ENCODE data around the gene EML1. TPM values are rescaled to one million over a fixed set of nuclear protein-coding genes. Genes with fewer than 3 reads are reported as not detected.

Gene EML1
- total RNA-seq, 3 donors from 2014 or later = 0.86 to 2.4 (median 1.3) TPM

DNA sequence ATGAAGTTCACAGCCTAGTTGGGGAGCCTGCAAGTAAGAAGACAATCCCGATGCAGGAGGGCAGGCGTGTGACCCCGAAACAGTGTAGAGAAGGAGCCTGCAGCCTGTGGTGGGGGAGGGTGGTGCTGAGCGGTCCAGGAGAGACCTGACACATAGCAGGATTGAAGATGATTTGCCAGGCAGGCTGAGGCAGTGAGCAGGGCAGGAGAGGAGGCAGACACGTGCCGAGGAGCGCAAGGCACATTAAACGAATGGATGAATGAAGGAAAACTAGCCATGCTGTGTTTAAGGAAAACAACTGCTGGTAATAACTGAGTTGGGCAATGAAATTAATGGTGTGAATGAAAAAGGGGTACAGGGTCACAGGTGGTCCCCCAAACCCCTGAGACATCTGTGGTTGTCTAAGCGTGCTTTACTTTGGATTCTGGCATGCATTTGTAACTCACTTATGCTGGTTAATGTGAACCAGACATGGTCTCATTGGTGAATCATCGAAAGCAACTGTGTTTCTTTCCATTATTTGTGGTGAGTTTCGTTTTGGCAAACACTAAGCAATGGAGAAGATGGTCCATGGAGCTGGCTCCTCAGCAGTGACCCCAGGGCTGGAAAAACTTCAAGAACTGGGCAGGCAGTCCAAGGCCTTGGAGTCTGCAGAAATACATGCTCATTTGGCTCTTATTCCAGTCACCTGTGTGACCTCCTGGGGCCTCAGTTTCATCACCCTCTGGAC, 175.1 kb downstream of the EML1 start:
- Mint-ChIP-seq H3K27me3 (ENCODE audit: low read depth) (peaks cover 32% of the 10 kb centered on the region), H3K4me3 (no peak overlapping the region), H3K9me3 (no peaks in the 10 kb centered on the region), H3K4me1 (ENCODE audit: low read depth) (peaks cover 10% of the 10 kb centered on the region), H3K36me3 (ENCODE audit: insufficient read depth) (no peaks in the 10 kb centered on the region)
- DNase-seq (no peak), ATAC-seq (no peak)

DNA sequence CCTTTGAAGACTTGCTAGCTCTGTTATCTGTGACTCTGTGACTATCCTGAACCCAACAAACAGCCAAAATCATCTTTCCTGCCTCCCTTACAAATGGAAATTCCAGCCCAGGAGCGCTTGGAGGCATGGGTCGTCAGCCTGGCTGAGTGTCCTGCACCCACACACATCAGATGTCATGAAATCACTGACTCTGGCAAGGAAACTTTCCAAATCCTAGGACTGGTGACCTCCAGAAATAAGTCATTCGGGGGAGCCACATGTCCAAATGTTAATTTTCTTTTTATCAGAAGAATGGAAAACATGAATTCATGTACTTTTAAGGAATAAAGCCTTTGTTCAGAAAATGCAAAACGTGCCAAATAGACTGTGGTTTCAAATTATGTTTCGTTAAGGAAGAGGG, 175.7 kb downstream of the EML1 start:
- ATAC-seq (no peak), DNase-seq (no peak)
- no peak overlapping the region for H3K4me3 Mint-ChIP-seq
- no peaks in the 10 kb centered on the region for H3K36me3 Mint-ChIP-seq (ENCODE audit: insufficient read depth)
- H3K27me3 Mint-ChIP-seq (ENCODE audit: low read depth) = peaks cover 29% of the 10 kb centered on the region
- no peaks in the 10 kb centered on the region for H3K9me3 Mint-ChIP-seq
- H3K4me1 Mint-ChIP-seq (ENCODE audit: low read depth) = peaks cover 10% of the 10 kb centered on the region

DNA sequence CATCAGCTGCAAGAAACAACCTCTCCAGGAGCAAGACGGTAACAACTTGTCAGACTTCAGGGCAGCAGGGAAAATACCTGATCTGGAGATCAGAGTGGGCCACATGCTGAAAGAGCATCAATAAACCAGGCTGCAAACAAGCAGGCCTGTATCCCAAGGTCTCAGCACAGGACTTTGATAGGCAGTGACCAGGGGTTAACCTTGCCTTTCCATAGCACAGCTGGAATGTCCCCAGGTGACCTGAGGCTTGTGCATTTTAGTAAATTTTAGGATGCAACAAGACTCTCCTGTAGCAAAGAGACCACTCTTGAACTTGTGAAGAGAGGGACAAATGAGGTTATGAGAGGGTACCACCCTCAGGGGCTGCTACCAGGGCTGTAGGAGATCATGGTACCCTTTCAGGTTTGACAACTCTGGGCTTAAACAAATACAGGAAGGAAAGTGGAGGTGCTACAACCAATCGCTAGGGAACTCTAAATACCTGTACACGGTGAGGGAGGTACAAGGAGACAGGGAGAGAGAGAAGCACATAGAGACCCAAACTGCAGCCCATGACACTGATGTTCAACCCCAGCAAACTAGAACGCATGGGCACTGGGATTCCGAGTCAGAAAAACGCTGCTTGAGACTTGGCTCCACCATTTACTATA, 176.6 kb downstream of the EML1 start:
- peak overlapping the region; percentile 70 for H3K4me3 Mint-ChIP-seq
- DNase-seq (no peak), ATAC-seq (no peak)
- H3K9me3 Mint-ChIP-seq = no peaks in the 10 kb centered on the region
- H3K4me1 Mint-ChIP-seq (ENCODE audit: low read depth) = peaks cover 10% of the 10 kb centered on the region
- no peaks in the 10 kb centered on the region for H3K36me3 Mint-ChIP-seq (ENCODE audit: insufficient read depth)
- H3K27me3 Mint-ChIP-seq (ENCODE audit: low read depth) = peaks cover 26% of the 10 kb centered on the region

DNA sequence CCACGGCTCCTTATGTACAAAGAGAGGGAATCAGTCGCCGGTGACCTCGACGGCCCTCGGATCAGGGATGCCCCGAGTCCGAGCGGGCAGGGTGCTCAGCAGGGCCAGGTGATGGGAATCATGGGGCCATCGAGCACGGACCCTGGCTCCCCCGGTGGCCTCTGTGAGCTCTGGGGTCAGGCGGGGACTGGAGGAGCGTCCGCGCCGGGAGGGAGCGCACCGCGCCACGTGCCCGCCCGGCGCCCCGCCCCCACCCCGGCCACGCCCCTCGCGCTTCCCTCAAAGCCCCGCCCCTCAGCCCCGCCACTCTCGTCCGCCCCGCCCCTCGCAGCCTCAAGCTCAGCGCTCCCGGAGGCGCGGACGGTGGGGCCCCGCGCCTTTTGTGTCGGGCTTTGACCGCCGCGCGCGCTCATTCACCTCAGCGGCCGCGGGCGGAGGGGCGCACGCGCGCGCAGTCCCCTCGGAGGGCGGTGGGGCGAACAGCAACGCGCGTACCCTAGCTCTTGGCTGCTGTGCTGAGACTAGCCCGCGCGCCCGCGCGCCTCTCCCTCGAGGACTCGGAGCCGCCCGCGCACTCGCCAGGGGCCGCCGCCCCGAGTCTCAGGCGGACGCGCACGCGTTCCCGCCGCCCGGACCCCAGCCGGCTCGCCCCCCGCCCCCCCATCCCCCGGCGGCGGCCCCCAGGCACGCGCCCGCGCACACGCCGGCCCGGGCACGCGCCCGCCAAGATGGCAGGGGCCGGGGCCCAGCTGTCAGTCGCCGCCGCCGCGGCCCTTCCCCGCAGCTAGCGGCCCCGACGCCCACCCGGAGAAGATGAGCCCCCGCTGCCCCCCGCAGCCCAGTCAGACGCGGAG, 178.1 kb downstream of the EML1 start:
- Mint-ChIP-seq H3K4me3 (peak overlapping the region; percentile 70), H3K9me3 (no peaks in the 10 kb centered on the region)

DNA sequence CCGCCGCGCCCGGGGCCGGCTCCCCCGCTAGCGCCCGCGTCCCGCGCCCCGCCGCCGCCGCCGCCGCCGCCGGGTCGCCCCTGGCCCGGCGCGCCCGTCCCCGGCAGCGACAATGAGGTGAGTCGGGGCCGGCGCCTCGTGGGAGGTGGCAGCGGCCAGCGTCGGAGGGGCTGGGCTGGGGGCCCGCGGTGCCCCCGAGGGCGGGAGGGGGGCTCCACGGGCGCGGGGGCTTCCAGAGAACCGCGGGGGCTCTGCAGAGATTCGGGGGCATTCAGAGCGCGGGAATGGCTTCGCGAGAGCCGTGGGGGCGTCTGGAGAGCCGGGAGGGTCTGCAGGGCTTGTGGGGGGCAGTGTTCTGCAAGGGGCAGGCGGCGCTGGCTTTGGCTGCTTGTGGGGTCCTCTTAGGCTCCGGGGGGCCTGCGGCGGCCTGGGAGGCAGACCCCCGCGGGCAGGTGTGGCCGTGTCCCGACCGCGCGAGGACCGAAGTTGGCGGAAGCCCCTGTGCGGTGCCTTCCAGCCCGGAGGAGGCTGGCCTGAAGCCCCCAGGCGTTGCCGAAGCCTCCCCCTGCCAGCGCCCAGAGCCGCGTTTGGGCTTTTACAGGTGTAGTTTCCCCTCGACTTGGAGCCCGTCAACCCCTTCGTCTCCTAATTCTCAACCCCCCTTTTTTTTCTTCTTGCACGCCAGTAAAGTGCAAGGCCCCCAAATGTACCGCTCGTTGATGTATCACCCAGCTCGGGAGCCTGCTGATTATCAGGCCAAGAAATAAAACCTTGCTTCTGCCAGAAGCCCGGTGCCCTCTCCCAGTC, 178.9 kb downstream of the EML1 start:
- peak overlapping the region; percentile 92 for H3K4me3 Mint-ChIP-seq
- peaks cover 14% of the 10 kb centered on the region for H3K27me3 Mint-ChIP-seq (ENCODE audit: low read depth)
- no peaks in the 10 kb centered on the region for H3K9me3 Mint-ChIP-seq
- peaks cover 10% of the 10 kb centered on the region for H3K4me1 Mint-ChIP-seq (ENCODE audit: low read depth)
- DNase-seq (no peak), ATAC-seq (peak; percentile 54 to 55)
- no peaks in the 10 kb centered on the region for H3K36me3 Mint-ChIP-seq (ENCODE audit: insufficient read depth)

More for the DNA sequence above, 178.1 kb downstream of the EML1 start:
- ATAC-seq = peak; percentile 82 to 88
- H3K4me1 Mint-ChIP-seq (ENCODE audit: low read depth) = peaks cover 10% of the 10 kb centered on the region
- H3K36me3 Mint-ChIP-seq (ENCODE audit: insufficient read depth) = no peaks in the 10 kb centered on the region
- peaks cover 17% of the 10 kb centered on the region for H3K27me3 Mint-ChIP-seq (ENCODE audit: low read depth)
- DNase-seq = peak; percentile 80

DNA sequence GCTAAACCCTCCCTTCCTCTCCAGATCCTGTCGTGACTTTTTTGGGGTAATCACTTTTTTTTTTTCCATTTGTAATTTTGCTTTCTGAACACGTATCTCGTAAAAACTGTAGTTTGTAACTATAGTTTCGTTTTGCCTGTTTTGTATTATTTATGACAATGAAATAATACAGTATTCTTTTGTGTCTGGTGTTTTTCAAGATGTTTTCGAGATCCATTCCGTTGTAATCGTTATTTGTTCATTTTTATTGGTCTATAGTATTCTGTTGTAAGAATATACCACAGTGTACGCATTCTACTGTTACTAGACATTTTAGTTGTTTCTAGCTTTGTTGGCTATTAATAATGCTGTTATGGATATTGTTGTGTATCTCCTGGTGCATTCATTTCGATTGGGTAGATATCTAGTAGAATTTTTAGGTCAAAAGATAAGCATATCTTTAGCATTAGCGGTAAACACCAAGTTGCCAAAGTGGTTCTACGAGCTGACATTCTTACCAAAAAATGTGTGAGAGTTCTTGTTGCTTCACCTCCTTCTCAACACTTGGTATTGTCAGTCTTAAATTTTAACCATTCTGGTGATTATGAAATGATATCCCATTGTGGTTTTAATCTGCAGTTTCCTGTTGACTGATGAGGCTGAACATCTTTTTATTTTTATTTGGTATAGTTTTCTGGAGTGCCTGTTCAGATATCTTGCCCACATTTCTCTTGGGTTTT, 179.7 kb downstream of the EML1 start:
- no peak for ATAC-seq
- Mint-ChIP-seq H3K9me3 (no peaks in the 10 kb centered on the region), H3K4me3 (peak overlapping the region; percentile 92), H3K36me3 (ENCODE audit: insufficient read depth) (no peaks in the 10 kb centered on the region), H3K4me1 (ENCODE audit: low read depth) (peaks cover 10% of the 10 kb centered on the region), H3K27me3 (ENCODE audit: low read depth) (peaks cover 10% of the 10 kb centered on the region)
- DNase-seq = no peak

DNA sequence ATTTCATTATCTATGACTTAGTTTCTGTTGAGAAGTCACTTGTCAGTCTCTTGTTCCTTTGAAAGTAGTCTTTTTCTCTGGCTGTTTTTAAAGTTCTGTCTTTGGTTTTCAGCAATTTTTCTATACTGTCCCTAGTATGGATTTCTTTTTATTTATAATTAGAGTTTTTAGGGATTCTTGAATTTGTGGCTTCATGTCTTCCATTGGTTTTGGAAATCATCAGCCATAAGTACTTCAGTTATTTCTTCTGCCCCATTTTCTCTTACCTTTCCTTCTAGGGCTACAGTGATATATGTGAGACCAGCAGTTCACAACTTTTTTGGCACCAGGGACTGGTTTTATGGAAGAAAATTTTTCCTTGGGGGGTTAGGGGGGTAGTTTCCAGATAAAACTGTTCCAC, 182.0 kb downstream of the EML1 start:
- no peak overlapping the region for H3K4me3 Mint-ChIP-seq
- no peaks in the 10 kb centered on the region for H3K36me3 Mint-ChIP-seq (ENCODE audit: insufficient read depth)
- peaks cover 10% of the 10 kb centered on the region for H3K4me1 Mint-ChIP-seq (ENCODE audit: low read depth)
- no peaks in the 10 kb centered on the region for H3K27me3 Mint-ChIP-seq (ENCODE audit: low read depth)
- H3K9me3 Mint-ChIP-seq = no peaks in the 10 kb centered on the region
- DNase-seq (no peak), ATAC-seq (no peak)

DNA sequence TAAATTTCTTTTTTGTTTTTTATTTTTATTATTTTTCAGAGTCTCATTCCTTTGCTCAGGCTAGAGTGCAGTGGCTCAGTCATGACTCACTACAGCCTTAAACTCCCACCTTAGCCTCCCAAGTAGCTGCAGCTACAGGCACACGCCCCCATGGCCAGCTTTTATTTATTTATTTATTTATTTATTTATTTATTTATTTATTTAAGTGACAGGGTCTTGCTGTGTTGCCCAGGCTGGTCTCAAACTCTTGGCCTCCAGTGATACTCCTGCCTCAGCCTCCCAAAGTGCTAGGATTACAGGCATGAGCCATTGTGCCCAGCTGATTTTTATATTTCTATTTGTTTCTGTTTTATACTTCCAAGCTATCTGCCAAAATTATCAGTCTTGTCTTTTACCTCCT, 182.8 kb downstream of the EML1 start:
- ATAC-seq = no peak
- no peak for DNase-seq
- Mint-ChIP-seq H3K9me3 (no peaks in the 10 kb centered on the region), H3K27me3 (ENCODE audit: low read depth) (no peaks in the 10 kb centered on the region), H3K36me3 (ENCODE audit: insufficient read depth) (no peaks in the 10 kb centered on the region), H3K4me3 (no peak overlapping the region), H3K4me1 (ENCODE audit: low read depth) (peaks cover 10% of the 10 kb centered on the region)

DNA sequence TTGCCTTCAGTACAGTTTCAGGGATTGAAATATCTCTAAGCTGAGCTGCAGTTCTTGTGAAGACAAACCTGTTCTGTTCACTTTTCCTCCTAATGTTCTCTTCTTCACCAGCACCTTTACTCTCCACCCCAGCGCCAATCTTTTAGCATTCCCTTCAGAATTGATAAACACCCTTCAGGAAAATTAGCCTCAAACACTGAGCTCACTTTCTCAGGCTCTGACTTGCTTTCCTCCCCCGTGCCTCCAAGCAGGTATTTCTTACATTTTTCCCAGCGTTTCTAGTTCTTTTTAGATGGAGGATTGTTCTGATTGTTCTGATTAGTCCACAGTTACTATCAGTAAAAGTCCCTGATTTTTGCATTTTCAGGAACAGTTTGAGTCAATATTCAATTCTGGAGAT, 183.5 kb downstream of the EML1 start:
- Mint-ChIP-seq H3K4me1 (ENCODE audit: low read depth) (peaks cover 11% of the 10 kb centered on the region), H3K4me3 (no peak overlapping the region), H3K9me3 (no peaks in the 10 kb centered on the region), H3K27me3 (ENCODE audit: low read depth) (no peaks in the 10 kb centered on the region), H3K36me3 (ENCODE audit: insufficient read depth) (no peaks in the 10 kb centered on the region)
- no peak for ATAC-seq
- DNase-seq = no peak

DNA sequence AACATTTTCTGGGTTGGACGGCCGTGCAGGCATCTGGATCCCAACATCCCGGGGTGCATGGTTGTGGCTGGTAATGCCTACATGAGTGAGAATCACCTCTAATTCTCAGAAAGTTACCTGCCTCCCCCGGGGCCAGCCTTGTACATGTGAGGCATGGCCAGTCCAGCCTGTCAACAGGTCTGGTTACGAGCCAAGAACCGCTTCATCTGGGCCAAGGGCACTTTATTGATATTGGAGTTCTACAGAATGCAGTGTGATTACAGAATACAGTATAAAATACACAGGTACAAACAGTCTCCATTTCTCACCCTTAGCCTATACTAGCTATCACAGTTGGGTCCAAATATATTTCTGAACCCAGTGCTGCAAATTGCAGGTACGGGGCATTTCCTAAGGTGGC, 187.1 kb downstream of the EML1 start:
- H3K9me3 Mint-ChIP-seq = no peaks in the 10 kb centered on the region
- DNase-seq = no peak
- H3K27me3 Mint-ChIP-seq (ENCODE audit: low read depth) = no peaks in the 10 kb centered on the region
- H3K4me1 Mint-ChIP-seq (ENCODE audit: low read depth) = peaks cover 8% of the 10 kb centered on the region
- no peak for ATAC-seq
- H3K4me3 Mint-ChIP-seq = no peak overlapping the region
- H3K36me3 Mint-ChIP-seq (ENCODE audit: insufficient read depth) = no peaks in the 10 kb centered on the region

DNA sequence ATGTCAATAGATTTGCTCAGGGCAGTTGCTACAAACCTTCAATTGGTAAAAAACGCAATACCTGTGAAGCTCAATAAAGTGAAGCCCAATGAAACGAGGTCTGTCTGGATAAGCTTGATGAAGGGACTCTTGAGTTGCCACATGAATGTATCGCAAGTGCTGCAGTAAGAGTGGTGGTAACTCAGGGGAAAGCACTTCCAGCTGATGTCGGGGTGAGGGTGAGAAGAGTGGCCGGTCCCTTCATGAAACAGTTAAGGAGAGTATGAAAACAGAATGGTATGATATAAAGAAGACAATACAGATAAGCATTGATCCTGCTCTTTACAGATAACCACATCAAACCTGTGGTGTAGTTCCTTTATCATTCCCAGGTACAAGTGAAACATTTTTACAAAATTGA, 188.6 kb downstream of the EML1 start:
- no peak overlapping the region for H3K4me3 Mint-ChIP-seq

DNA sequence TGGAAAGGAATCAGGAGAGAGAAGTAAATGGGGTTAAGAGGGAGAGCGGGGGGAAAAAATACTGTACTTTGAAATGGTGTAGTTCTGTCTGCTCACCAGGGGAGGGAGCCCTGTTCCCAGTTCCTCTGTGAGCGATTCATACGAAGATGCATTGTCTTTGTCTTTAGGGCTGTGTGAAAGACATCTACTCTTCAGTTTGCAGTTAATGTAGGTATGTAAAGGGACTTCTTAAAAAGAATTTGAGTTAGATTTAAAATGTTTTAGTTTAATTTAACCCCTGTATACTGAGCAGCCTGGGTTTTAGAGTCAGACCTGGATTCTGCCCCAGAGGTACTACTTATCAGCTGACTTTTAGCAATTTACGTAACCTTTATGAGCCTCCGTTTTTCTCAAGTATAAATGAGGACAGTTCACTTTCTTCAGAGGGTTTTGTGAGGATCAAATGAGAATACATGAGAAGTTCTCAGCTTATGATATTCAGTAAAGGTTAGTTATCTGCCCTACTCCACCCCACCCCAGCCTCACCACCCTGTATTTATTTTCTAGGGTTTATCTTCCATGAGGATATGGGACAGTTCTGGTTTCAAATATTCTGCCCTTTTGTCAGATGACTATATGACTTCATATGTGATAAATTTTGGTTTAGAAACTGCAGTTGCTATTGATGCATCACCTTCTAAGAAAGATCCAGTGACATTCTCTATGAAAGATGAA, 189.5 kb downstream of the EML1 start:
- Mint-ChIP-seq H3K36me3 (ENCODE audit: insufficient read depth) (no peaks in the 10 kb centered on the region), H3K9me3 (peaks cover 4% of the 10 kb centered on the region), H3K4me3 (no peak overlapping the region), H3K27me3 (ENCODE audit: low read depth) (no peaks in the 10 kb centered on the region), H3K4me1 (ENCODE audit: low read depth) (peaks cover 8% of the 10 kb centered on the region)
- peak; percentile 80 to 89 for ATAC-seq
- peak; percentile 57 for DNase-seq

More for the DNA sequence above, 188.6 kb downstream of the EML1 start:
- Mint-ChIP-seq H3K9me3 (peaks cover 4% of the 10 kb centered on the region), H3K4me1 (ENCODE audit: low read depth) (peaks cover 8% of the 10 kb centered on the region), H3K36me3 (ENCODE audit: insufficient read depth) (no peaks in the 10 kb centered on the region), H3K27me3 (ENCODE audit: low read depth) (no peaks in the 10 kb centered on the region)
- no peak for DNase-seq
- no peak for ATAC-seq

Measured in activated T-cell treated with anti-CD3 and anti-CD28 coated beads, Interleukin-2, amount 50 U/mL, for 4 hours (primary cell).